IMR-90 (cell line): ENCODE measurements around the gene GIPR.

Experiments used
- BHLHE40 ChIP-seq: fragments of 150-350 bp; IDR thresholded peaks from 2 replicates; pipeline ENCODE4 v1.6.1; 2016; ENCODE audit warnings: mild to moderate bottlenecking, low read depth, low read length
- CHD1 ChIP-seq: IDR thresholded peaks from 2 replicates; pipeline ENCODE4 v1.6.1; 2012; ENCODE audit warnings: low read depth, low read length, improper control_type of control experiment
- CTCF ChIP-seq: conservative IDR thresholded peaks from 2 replicates; pipeline ENCODE4 v1.5.1; 2012; ENCODE audit warnings: mild to moderate bottlenecking, low read depth, low read length, improper control_type of control experiment
- ELK1 ChIP-seq: fragments of 150-350 bp; IDR thresholded peaks from 2 replicates; pipeline ENCODE4 v1.6.1; 2016; ENCODE audit warnings: low read depth, mild to moderate bottlenecking, low read length, moderate library complexity, borderline replicate concordance
- MAFK ChIP-seq: IDR thresholded peaks from 2 replicates; pipeline ENCODE4 v1.6.1; 2012; ENCODE audit warnings: low read depth, low read length, improper control_type of control experiment
- MAZ ChIP-seq: IDR thresholded peaks from 2 replicates; pipeline ENCODE4 v1.6.1; 2012; ENCODE audit warnings: low read depth, mild to moderate bottlenecking, low read length, improper control_type of control experiment, moderate library complexity, borderline replicate concordance
- MXI1 ChIP-seq: IDR thresholded peaks from 2 replicates; pipeline ENCODE4 v1.6.1; 2012; ENCODE audit warnings: low read depth, mild to moderate bottlenecking, low read length, moderate library complexity, borderline replicate concordance
- POLR2A ChIP-seq: IDR thresholded peaks from 2 replicates; pipeline ENCODE4 v1.6.1; 2012; ENCODE audit warnings: mild to moderate bottlenecking, low read depth, low read length
- RAD21 ChIP-seq: IDR thresholded peaks from 2 replicates; pipeline ENCODE4 v1.6.1; 2012; ENCODE audit warnings: low read length, improper control_type of control experiment
- RCOR1 ChIP-seq: IDR thresholded peaks from 2 replicates; pipeline ENCODE4 v1.6.1; 2012; ENCODE audit warnings: mild to moderate bottlenecking, low read length, improper control_type of control experiment; ENCODE audit not compliant: insufficient replicate concordance
- SMC3 ChIP-seq: fragments of 150-350 bp; IDR thresholded peaks from 2 replicates; pipeline ENCODE4 v1.6.1; 2016; ENCODE audit warnings: low read depth, mild to moderate bottlenecking, antibody characterized with exemption, low read length, moderate library complexity
- USF2 ChIP-seq: fragments of 150-350 bp; IDR thresholded peaks from 2 replicates; pipeline ENCODE4 v1.6.1; 2017; ENCODE audit warnings: mild to moderate bottlenecking, antibody characterized with exemption, low read length, low read depth

- TF ChIP-seq CTCF: no peak
- TF ChIP-seq RAD21: no peak
- no peak for TF ChIP-seq USF2
- TF ChIP-seq ELK1: no peak
- TF ChIP-seq MXI1: no peak
- no peak for TF ChIP-seq RCOR1
- TF ChIP-seq CHD1: no peak
- no peak for TF ChIP-seq SMC3
- TF ChIP-seq POLR2A: no peak
- TF ChIP-seq MAFK: no peak
- no peak for TF ChIP-seq MAZ
- TF ChIP-seq BHLHE40: no peak
Measured at GRCh38 chr19:45711851-45712698, 44.1 kb downstream of the GIPR start.
